NCI-H1694 treated with DMSO at 0.1 percent for 48 hours (cell line): ENCODE measurements around the gene MON2.
"Not testable (repeated sequence)": the region's sequence is repeated elsewhere in the genome, so short reads cannot be mapped to it uniquely, and the experiment has no call there.

Source experiments
- DNase-seq: peaks from one replicate; lab custom pipeline; 2025; lab: John Stamatoyannopoulos, UW

MON2 gene

GRCh38 chr12:62471734-62472133, 5.1 kb downstream of the MON2 start:
- DNase-seq: no peak

DNA sequence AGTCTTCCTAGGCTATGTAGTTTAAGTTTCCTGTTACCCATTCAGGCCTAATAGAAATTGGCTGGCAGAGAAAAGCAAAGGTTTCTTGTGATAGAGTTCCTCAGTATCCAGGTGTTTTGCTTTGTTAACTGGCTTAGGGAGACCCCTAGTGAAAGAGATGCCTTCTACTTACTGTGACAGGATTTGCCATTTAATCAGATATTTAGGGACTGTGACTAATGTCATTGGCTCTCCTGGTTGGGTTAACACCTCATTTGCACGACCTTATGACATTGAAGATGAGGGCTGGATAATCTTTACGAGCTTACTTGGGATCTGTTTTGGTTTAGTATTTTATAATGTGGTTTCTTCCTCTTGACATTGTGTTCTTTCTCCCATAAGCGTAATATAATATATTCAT, 5.8 kb downstream of the MON2 start:
- no peak for DNase-seq

- no peak for DNase-seq
Measured at GRCh38 chr12:62481843-62482540, 15.4 kb downstream of the MON2 start.

GRCh38 chr12:62482769-62483168, 16.1 kb downstream of the MON2 start:
- no peak for DNase-seq

- no peak for DNase-seq
Measured at GRCh38 chr12:62484233-62484632, 17.6 kb downstream of the MON2 start.

DNA sequence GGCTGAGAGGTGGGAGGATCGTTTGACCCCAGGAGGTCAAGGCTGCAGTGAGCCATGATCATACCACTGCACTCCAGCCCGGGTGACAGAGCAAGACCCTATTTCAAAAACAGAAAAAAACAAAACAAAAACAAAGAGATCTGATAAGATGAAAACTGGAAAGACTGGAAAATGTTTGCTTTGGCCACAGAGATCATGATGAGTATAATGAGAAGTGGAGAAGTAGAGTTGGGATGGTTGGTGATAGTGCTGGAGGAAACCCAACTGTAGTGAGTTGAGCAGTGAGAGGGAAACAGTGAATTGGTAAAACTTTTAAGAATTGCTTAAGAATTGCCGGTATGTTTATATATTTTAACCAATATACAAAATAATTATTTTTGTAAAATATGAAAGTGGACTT, 39.2 kb downstream of the MON2 start:
- no peak for DNase-seq

- DNase-seq: no peak
Measured at GRCh38 chr12:62512901-62513300, 46.3 kb downstream of the MON2 start.

GRCh38 chr12:62514080-62514479, 47.5 kb downstream of the MON2 start:
- not testable (repeated sequence) for DNase-seq

- no peak for DNase-seq
Measured at GRCh38 chr12:62516927-62517326, 50.3 kb downstream of the MON2 start.

- DNase-seq: no peak
Measured at GRCh38 chr12:62517887-62518286, 51.3 kb downstream of the MON2 start.

DNA sequence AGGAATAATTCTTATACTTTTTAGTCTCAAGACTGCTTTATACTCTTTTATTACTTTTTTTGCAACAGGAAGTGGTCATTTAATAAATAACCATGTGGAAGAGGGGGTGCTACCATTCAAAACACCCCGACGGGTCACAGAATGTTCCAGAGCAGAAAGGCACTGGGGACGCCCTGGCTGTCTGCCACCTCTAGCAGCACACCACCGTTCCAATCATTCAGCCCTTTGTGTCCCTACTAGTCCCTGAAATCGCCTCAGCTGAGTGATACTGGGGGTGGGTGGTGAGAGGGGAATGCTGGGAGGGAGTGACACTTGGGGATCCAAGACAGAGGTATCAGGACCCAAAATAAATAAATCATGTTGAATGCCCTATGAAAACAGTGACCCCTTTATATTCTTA, 52.4 kb downstream of the MON2 start:
- no peak for DNase-seq

DNA sequence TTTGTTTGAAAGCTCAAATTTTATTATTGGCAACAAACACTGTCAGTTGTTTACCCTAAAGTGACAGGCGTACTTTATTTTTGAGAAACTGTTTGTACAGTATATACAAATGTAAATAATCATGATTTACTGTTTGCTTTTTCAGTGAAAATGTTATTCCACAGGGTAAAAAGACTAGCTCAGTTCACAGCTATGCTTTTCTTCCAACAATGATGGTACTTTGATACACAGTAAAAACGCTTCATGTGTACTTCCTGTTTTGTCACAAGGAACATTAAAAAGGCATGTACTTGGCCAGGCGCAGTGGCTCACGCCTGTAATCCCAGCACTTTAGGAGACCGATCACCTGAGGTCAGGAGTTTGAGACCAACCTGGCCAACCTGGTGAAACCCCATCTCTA, 53.7 kb downstream of the MON2 start:
- no peak for DNase-seq

DNA sequence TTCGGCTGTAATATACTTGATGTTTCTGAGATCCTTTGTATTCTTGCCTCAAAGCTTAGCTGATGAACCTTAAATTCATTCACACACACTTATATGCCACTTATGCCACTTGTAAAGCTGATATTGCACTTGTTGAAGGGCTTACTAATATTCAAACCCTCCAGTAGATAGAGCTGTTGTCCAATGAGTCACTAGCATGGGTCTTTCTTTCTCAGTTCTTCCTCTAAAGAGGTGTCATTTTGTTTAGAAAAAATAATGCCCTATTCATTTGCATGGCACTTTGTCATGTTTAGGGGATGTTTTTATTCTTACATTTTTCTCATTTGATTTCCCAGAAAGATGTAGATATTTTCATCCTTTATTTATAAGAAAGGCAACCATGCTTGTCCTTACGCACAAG, 56.4 kb downstream of the MON2 start:
- DNase-seq: no peak

GRCh38 chr12:62523619-62524018, 57.0 kb downstream of the MON2 start:
- DNase-seq: no peak

- no peak for DNase-seq
Measured at GRCh38 chr12:62525271-62525670, 58.6 kb downstream of the MON2 start.

GRCh38 chr12:62530596-62530995, 64.0 kb downstream of the MON2 start:
- no peak for DNase-seq

DNA sequence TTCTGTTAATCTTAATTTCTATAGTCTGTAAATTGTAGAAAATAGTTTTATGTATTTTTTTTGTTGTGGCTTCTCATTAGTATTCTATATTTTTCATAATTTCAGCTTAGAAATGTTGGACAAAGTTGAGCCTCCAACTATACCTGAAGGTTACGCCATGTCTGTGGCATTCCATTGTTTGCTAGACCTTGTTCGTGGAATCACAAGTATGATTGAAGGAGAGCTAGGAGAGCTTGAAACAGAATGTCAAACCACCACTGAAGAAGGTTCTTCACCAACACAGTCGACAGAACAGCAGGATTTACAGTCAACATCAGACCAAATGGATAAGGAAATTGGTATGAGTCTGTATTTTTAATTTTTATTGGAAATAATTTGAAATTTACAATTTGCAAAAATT, 65.7 kb downstream of the MON2 start:
- no peak for DNase-seq

DNA sequence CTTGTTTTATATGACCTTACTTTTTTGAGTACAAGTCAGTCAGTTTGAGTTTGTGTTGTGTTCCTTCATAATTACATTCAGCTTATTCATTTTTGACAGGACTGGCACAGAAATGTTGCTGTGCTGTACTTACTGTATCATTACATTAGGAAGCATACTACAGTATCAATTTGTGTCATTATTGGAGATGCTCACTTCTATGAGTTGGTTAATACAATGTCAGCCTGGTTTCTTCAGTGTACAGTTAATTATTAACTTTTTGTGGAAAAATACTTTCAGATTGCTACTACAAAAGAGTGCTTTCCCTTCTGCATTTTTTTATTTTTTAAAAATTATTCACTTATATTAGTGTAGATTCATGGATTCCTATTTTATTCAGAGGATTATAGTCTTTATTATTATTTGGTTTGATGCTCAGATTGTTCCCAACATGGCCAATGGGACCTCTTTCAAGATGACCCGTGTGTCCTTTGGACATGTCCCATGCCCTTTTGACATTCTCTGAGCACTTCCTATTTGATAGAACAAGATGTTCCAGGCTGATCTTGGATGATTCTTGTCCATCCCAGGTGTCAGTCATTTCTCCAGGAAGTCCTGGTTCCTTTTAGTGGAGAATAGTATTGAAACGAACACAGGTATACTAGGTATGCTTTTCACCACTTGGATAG, 66.6 kb downstream of the MON2 start:
- DNase-seq: no peak

DNA sequence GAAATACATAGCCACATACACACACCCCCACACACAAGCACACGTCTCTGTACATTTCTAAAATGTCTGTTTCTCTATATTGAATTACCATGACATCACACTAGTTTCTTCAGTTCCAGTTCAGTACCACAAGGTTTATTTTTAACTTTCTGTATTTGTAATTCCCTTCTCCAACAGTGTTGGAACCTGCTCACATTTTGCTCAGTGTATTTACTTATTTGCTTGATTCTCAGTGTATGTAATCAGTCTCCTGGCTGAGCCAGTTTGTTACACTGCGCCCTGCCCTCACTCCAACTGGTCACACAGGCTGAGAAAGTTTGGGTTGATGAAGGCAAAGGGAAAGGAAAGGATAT, 67.1 kb downstream of the MON2 start:
- DNase-seq: no peak

DNA sequence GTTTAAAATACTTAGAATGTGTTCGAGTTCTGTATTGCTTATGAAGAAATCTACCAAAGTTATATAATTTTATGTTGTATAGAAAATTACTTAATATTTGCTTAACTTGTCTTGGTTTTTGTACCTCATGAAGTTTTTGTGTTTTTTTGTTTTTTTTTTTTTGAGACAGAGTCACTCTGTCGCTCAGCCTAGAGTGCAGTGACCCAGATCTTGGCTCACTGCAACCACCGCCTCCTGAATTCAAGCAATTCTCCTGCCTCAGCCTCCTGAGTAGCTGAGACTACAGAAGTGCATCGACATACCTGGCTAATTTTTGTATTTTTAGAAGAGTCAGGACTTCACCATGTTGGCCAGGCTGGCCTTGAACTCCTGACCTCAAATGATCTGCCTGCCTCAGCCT, 69.9 kb downstream of the MON2 start:
- no peak for DNase-seq

DNA sequence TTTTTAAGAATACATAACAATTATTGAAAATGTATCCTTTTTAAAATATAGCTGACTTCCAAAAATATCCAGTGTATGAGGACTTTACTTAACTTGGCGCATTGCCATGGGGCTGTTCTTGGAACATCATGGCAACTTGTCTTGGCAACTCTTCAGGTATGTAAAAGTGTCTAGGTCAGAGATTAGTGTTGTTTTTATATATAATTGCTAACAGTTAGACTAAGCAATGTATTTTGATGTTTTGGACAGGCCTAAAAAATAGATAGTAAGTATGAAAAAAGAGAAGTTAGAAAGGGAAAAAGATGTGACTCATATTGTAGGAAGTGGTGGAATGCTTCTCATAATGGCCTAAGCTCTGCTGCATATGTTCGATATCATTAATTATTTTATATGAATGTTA, 70.9 kb downstream of the MON2 start:
- no peak for DNase-seq

- no peak for DNase-seq
Measured at GRCh38 chr12:62540354-62540753, 73.7 kb downstream of the MON2 start.

DNA sequence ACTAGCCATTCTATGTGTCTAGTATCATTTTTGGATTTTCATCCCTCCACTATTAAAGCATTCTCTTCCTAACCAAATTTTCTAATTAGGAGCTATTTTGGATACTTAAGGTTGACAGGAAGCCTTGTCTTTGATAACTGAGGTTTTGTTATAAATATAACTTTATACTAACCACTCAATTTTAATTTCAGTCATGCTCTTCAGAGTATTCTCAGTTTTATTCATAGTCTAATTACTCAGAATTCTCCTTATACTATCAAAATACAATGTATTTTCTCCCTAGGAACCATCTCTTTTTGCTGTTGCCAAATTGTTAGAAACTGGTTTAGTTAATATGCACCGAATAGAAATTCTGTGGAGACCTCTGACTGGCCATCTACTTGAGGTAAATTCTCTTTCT, 76.2 kb downstream of the MON2 start:
- no peak for DNase-seq

DNA sequence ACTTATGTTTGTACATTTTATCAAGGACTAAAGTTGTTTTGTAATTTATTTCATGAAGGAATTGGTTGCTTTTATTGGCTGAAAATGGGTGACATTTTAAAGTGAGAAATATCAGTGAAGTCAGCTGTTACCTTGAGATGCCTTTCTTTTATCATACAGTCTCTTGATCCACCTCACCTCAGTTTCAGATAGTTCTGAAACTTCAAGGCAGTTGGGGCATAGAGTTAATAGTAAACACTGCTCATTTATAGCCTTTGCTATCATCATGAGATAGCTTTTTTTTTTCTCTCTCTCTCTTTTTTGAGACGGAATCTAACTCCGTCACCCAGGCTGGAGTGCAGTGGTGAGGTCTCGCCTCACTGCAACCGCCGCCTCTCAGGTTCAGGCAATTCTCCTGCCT, 76.7 kb downstream of the MON2 start:
- no peak for DNase-seq
